DOHH2 (cell line): ENCODE results near the gene PADI4.

Experiments
- H3F3A ChIP-seq: fragments of 200-600 bp; sonication (generic), shearing (Covaris generic); 2 replicates; pipeline ENCODE4 v1.6.0; 2016; ENCODE audit warnings: antibody characterized with exemption, mild to moderate bottlenecking; ENCODE audit not compliant: control insufficient read depth, insufficient read depth
- H3K27ac ChIP-seq: fragments of 200-600 bp; sonication (generic); 2 replicates; pipeline ENCODE4 v1.5.1; 2014; ENCODE audit warnings: low read depth, mild to moderate bottlenecking, low read length, moderate library complexity
- H3K27me3 ChIP-seq: fragments of 200-600 bp; sonication (generic); 2 replicates; pipeline ENCODE4 v1.6.1; 2014; ENCODE audit warnings: mild to moderate bottlenecking, low read length, mixed read lengths; ENCODE audit not compliant: control insufficient read depth
- H3K36me3 ChIP-seq: fragments of 200-600 bp; sonication (generic); 2 replicates; pipeline ENCODE4 v1.6.1; 2014; ENCODE audit warnings: mild to moderate bottlenecking, low read length, moderate library complexity, mixed read lengths; ENCODE audit not compliant: control insufficient read depth
- H3K4me1 ChIP-seq: fragments of 200-600 bp; sonication (generic); 2 replicates; pipeline ENCODE4 v1.6.1; 2014; ENCODE audit warnings: mild to moderate bottlenecking, low read length, mixed read lengths; ENCODE audit not compliant: control insufficient read depth
- H3K4me2 ChIP-seq: fragments of 200-600 bp; sonication (generic); 2 replicates; pipeline ENCODE4 v1.6.0; 2014; ENCODE audit warnings: mild to moderate bottlenecking, low read length, moderate library complexity
- H3K4me3 ChIP-seq: fragments of 200-600 bp; sonication (generic); 2 replicates; pipeline ENCODE4 v1.5.1; 2014; ENCODE audit warnings: mild to moderate bottlenecking, low read length, mixed read lengths
- H3K79me2 ChIP-seq: fragments of 200-600 bp; sonication (generic); 2 replicates; pipeline ENCODE4 v1.6.1; 2014; ENCODE audit warnings: mild to moderate bottlenecking, low read length, mixed read lengths; ENCODE audit not compliant: control insufficient read depth
- H3K9me2 ChIP-seq: fragments of 200-600 bp; sonication (generic); replicated peaks from 2 replicates; pipeline ENCODE4 v1.6.1; 2014; ENCODE audit warnings: mild to moderate bottlenecking, low read length, mixed read lengths; ENCODE audit not compliant: control insufficient read depth
- H3K9me3 ChIP-seq: fragments of 200-600 bp; sonication (generic); 2 replicates; pipeline ENCODE4 v1.6.1; 2014; ENCODE audit warnings: antibody characterized with exemption, low read length, mixed read lengths; ENCODE audit not compliant: control insufficient read depth, insufficient read depth
- H4K20me1 ChIP-seq: fragments of 200-600 bp; sonication (generic); 2 replicates; pipeline ENCODE4 v1.6.0; 2014; ENCODE audit warnings: low read depth, mild to moderate bottlenecking, antibody characterized with exemption, low read length, moderate library complexity; ENCODE audit not compliant: control insufficient read depth, insufficient read depth
- CTCF ChIP-seq: fragments of 200-600 bp; sonication (generic); IDR thresholded peaks from one replicate; pipeline ENCODE4 v1.5.1; 2014; ENCODE audit warnings: antibody characterized with exemption, mild to moderate bottlenecking, low read depth, low read length; ENCODE audit not compliant: poor library complexity, severe bottlenecking
- EZH2phosphoT487 ChIP-seq: fragments of 200-600 bp; sonication (generic); IDR thresholded peaks from 2 replicates; pipeline ENCODE4 v1.6.1; 2017; ENCODE audit warnings: borderline replicate concordance, mild to moderate bottlenecking, antibody characterized with exemption, low read length, moderate library complexity, mixed read lengths

PADI4 gene

GRCh38 chr1:17338706-17339493, 30.9 kb downstream of the PADI4 start:
- Histone ChIP-seq H3K79me2 (no peaks in the 10 kb centered on the region), H4K20me1 (no peaks in the 10 kb centered on the region), H3K27me3 (no peaks in the 10 kb centered on the region), H3K9me2 (no peaks in the 10 kb centered on the region), H3K4me1 (no peaks in the 10 kb centered on the region), H3K36me3 (no peaks in the 10 kb centered on the region), H3K4me3 (no peak overlapping the region), H3K27ac (no peak overlapping the region), H3F3A (no peaks in the 10 kb centered on the region), H3K4me2 (no peak overlapping the region), H3K9me3 (no peaks in the 10 kb centered on the region)
- TF ChIP-seq CTCF: no peak

GRCh38 chr1:17339521-17339920, 31.5 kb downstream of the PADI4 start:
- Histone ChIP-seq H3K27me3 (no peaks in the 10 kb centered on the region), H3K79me2 (no peaks in the 10 kb centered on the region), H4K20me1 (no peaks in the 10 kb centered on the region), H3K4me3 (no peak overlapping the region), H3K27ac (no peak overlapping the region), H3K9me3 (no peaks in the 10 kb centered on the region), H3K9me2 (no peaks in the 10 kb centered on the region), H3K36me3 (no peaks in the 10 kb centered on the region), H3K4me2 (no peak overlapping the region), H3K4me1 (no peaks in the 10 kb centered on the region), H3F3A (no peaks in the 10 kb centered on the region)
- TF ChIP-seq CTCF: no peak
- no peak for TF ChIP-seq EZH2phosphoT487

GRCh38 chr1:17340358-17340757, 32.4 kb downstream of the PADI4 start:
- H3K79me2 ChIP-seq: no peaks in the 10 kb centered on the region
- no peaks in the 10 kb centered on the region for H3K9me3 ChIP-seq

More at GRCh38 chr1:17340358-17340757, 32.4 kb downstream of the PADI4 start:
- H3K27me3 ChIP-seq: no peaks in the 10 kb centered on the region
- no peaks in the 10 kb centered on the region for H3K36me3 ChIP-seq
- no peak overlapping the region for H3K27ac ChIP-seq
- H3F3A ChIP-seq: no peaks in the 10 kb centered on the region
- TF ChIP-seq CTCF (no peak), EZH2phosphoT487 (no peak)
- no peak overlapping the region for H3K4me3 ChIP-seq
- no peaks in the 10 kb centered on the region for H3K9me2 ChIP-seq
- H3K4me1 ChIP-seq: no peaks in the 10 kb centered on the region
- no peaks in the 10 kb centered on the region for H4K20me1 ChIP-seq
- H3K4me2 ChIP-seq: no peak overlapping the region
